Measurements from ENCODE around the gene ITCH.
"Not testable (repeated sequence)": the region's sequence is repeated elsewhere in the genome, so short reads cannot be mapped to it uniquely, and the experiment has no call there.

ITCH gene

DNA sequence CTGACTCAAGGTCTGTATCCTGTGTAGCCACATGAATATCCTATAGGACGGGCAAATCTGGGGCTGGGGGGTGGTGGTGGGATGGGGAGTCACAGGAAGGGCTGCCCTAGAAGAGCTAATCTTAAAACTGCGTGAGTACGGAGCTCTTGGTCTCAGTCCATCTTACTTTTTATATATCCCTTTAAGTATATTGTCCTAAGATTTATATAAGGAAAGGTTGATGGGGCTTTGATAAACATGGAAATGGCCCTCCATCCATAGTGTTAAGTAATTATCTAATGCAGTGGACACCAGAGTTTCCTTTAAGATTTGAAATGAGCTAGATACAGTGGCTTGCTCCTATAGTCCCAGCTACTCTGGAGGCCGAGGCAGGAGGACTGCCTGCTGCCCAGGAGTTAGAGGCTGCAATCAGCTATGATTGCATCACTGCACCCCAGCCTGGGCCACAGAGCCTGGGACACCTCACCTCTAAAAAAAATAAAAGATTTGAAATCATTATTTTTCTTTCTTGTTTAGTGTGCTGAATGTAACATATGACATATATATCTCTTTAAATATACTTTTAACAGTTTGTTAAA is 128.9 kb downstream of the ITCH start:
- no peak for DNase-seq (ENCODE audit: low read depth, low spot score)
- no peak overlapping the region for H3K4me3 ChIP-seq (ENCODE audit: low read depth, low read length)
- ChIA-PET POLR2A (no interaction called here), CTCF (interaction anchor here (0.8 to 4.5 kb wide), 4 partner anchors 12 to 180 kb away, joined by 3 to 24 read pairs (median 4); no protein-coding TSS in a partner anchor)
- TF ChIP-seq, protein P1, sequence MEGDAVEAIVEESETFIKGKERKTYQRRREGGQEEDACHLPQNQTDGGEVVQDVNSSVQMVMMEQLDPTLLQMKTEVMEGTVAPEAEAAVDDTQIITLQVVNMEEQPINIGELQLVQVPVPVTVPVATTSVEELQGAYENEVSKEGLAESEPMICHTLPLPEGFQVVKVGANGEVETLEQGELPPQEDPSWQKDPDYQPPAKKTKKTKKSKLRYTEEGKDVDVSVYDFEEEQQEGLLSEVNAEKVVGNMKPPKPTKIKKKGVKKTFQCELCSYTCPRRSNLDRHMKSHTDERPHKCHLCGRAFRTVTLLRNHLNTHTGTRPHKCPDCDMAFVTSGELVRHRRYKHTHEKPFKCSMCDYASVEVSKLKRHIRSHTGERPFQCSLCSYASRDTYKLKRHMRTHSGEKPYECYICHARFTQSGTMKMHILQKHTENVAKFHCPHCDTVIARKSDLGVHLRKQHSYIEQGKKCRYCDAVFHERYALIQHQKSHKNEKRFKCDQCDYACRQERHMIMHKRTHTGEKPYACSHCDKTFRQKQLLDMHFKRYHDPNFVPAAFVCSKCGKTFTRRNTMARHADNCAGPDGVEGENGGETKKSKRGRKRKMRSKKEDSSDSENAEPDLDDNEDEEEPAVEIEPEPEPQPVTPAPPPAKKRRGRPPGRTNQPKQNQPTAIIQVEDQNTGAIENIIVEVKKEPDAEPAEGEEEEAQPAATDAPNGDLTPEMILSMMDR (IDR thresholded peaks at IDR 0.05; ENCODE audit: insufficient read depth, low read length, missing control alignments) = no peak

DNA sequence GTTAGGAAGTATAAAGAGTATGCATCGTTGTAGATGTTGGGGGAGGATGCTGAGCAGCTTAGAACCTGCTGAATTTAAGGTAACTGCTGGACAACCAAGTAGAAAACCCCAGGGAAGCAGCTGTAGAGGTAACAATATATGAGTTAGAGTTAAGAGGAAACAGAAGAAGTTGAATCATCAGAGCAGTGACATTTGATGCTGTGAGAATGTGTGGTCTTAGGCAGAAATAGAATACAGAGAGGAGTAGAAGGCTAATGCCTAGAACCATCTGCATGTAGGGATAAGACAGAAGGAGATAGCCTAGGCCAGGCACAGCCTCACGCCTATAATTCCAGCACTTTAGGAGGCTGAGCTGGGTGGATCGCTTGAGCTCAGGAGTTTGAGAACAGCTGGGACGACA is 130.6 kb downstream of the ITCH start:
- CTCF ChIA-PET = interaction anchor here (0.8 to 4.5 kb wide), 2 partner anchors 12 to 181 kb away, joined by 3 to 24 read pairs; no protein-coding TSS in a partner anchor
- no peak overlapping the region for H3K4me3 ChIP-seq (ENCODE audit: low read depth, low read length)
- DNase-seq (ENCODE audit: low read depth, low spot score) = no peak
- TF ChIP-seq, protein P1 (IDR thresholded peaks at IDR 0.05; ENCODE audit: insufficient read depth, low read length, missing control alignments) = no peak
- POLR2A ChIA-PET = no interaction called here

DNA sequence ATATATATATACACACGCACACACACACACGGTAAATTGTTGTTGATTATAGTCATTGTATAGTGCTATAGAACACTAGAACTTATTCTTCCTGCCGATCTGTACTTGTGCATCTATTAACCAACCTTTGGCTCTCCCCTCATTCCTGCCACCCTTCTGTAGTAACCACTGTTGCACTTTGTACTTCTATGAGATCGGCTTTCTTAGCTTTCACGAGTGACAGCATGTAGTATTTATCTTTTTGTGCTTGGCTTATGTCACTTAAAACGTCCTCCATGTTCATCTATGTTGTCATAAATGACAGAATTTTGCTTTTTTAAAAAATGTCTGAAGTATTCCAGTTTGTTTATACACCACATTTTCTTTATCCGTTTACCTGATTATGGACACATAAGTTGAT is 132.2 kb downstream of the ITCH start:
- DNase-seq (ENCODE audit: low read depth, low spot score) = no peak
- TF ChIP-seq, protein P1 (IDR thresholded peaks at IDR 0.05; ENCODE audit: insufficient read depth, low read length, missing control alignments) = no peak
- no peak overlapping the region for H3K4me3 ChIP-seq (ENCODE audit: low read depth, low read length)
- POLR2A ChIA-PET = no interaction called here
- CTCF ChIA-PET = interaction anchor here (1.3 to 5.6 kb wide), 3 partner anchors 18 to 183 kb away, joined by 3 to 30 read pairs (median 24); no protein-coding TSS in a partner anchor

DNA sequence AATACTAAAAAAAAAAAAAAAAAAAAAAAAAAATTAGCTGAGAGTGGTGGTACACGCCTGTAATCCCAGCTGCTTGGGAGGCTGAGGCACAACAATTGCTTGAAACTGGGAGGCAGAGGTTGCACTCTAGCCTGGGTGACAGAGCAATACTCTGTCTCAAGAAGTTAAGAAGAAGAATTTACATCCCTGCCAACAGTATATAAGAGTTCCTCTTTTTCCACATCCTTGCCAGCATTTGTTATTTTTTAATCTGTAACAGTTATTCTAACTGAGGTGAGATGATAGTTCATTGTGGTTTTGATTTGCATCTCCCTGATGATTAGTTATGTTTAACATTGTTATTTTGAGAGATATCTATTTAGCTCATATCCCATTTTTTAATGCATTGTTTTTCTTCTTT is 132.8 kb downstream of the ITCH start:
- TF ChIP-seq, protein P1 (IDR thresholded peaks at IDR 0.05; ENCODE audit: insufficient read depth, low read length, missing control alignments) = no peak
- no peak overlapping the region for H3K4me3 ChIP-seq (ENCODE audit: low read depth, low read length)
- ChIA-PET POLR2A (no interaction called here), CTCF (interaction anchor here (1.3 to 5.6 kb wide), 2 partner anchors 18 to 183 kb away, joined by 3 to 30 read pairs; no protein-coding TSS in a partner anchor)
- no peak for DNase-seq (ENCODE audit: low read depth, low spot score)

DNA sequence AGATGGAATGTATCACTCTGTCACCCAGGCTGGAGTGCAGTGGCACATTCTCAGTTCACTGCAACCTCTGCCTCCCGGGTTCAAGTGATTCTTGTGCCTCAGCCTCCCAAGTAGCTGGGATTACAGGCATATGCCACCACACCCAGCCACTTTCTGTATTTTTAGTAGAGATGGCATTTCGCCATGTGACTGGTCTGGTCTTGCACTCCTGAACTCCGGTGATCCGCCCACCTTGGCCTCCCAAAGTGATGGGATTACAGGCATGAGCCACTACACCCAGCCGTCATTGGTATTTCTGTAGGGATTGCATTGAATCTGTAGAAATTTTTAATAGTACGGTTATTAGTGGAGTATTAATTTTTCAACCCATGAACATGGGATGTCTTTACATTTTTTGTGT is 134.5 kb downstream of the ITCH start:
- POLR2A ChIA-PET; H3K4me3 ChIP-seq (ENCODE audit: low read depth, low read length); DNase-seq (ENCODE audit: low read depth, low spot score): not testable (repeated sequence)
- CTCF ChIA-PET = interaction anchor here (5.6 kb wide), 1 partner anchor 185 kb away, joined by 30 read pairs; no protein-coding TSS in a partner anchor

DNA sequence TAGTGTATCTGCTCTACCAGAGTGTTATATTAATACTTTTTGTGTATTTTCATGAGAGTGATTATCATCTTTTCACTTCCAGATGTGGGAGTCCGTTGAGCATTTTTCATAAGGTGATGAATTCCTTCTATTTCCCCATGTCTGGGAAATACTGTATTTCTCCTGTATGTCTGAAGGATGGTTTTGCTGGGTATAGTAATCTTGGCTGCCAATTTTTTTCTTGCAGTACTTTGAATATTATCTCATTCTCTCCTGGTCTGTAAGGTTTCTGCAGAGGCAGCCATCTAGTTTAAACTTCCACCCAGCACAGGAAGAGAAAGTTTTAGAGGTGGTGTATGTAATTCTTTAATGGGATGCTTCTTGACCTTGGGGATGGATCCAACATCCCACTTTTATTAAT is 137.8 kb downstream of the ITCH start:
- no peak overlapping the region for H3K4me3 ChIP-seq (ENCODE audit: low read depth, low read length)
- TF ChIP-seq, protein P1 (IDR thresholded peaks at IDR 0.05; ENCODE audit: insufficient read depth, low read length, missing control alignments) = no peak
- no peak for DNase-seq (ENCODE audit: low read depth, low spot score)
- CTCF ChIA-PET = interaction anchor here (5.6 kb wide), 1 partner anchor 188 kb away, joined by 30 read pairs; no protein-coding TSS in a partner anchor
- POLR2A ChIA-PET = no interaction called here

DNA sequence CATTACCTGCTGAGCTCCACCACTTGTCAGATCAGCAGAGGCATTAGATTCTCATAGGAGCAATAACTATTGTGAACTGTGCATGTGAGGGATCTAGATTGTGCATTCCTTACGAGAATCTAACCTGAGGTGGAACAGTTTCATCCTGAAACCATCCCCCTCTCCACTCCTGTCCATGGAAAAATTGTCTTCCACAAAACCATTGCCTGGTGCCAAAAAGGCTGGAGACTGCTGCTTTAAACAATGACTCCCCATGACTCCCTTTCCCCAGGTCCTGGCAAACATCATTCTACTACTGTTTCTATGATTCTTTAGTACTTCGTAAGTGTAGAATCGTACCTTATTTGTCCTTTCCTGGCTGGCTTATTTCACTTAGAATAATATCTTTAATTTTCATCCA is 143.4 kb downstream of the ITCH start:
- POLR2A ChIA-PET = interaction anchor here (1.2 kb wide), 1 partner anchor 10 kb away, joined by 6 read pairs; the partner anchor contains the start of gene DYNLRB1
- no peak overlapping the region for H3K4me3 ChIP-seq (ENCODE audit: low read depth, low read length)
- no peak for DNase-seq (ENCODE audit: low read depth, low spot score)
- CTCF ChIA-PET = interaction anchor here (1.0 kb wide), 1 partner anchor 195 kb away, joined by 3 read pairs; no protein-coding TSS in a partner anchor
- TF ChIP-seq, protein P1 (IDR thresholded peaks at IDR 0.05; ENCODE audit: insufficient read depth, low read length, missing control alignments) = no peak
